ENCODE measurements around the gene PNO1. TPM values are rescaled to one million over a fixed set of nuclear protein-coding genes. Genes with fewer than 3 reads are reported as not detected.

Gene PNO1
- total and polyA plus RNA-seq, 9 of the 15 experiments (the other 6 are each of a cell fraction or from before 2014, with no cell fraction given) = 11.8 to 81.7 (median 41.1) TPM

GRCh38 chr2:68157402-68158133 lies at the start of gene PNO1 (continued):
- TF ChIP-seq CLOCK (CRISPR knock-in tag; IDR thresholded peaks at IDR 0.05; ENCODE audit: borderline replicate concordance) (no peak), CREB1 (IDR thresholded peaks at IDR 0.05) (peak; percentile 92), CREB1 (CRISPR knock-in tag; IDR thresholded peaks at IDR 0.05) (peak; percentile 87; the same call in 1 of the 2 replicates), ZNF407 (IDR thresholded peaks at IDR 0.05; ENCODE audit: low read depth) (peak; percentile 97), MLLT1 (IDR thresholded peaks at IDR 0.05) (0 out of 4 replicates have a peak, but pooled peaks of 1 of the 2 experiments have one; percentile 19), ZNF75A (CRISPR knock-in tag; IDR thresholded peaks at IDR 0.05) (no peak), EHMT2 (IDR thresholded peaks at IDR 0.05) (no peak)
